ENCODE measurements around the gene FLAD1. TPM values are rescaled to one million over a fixed set of nuclear protein-coding genes. Genes with fewer than 3 reads are reported as not detected.
A peak's percentile ranks its signal among the peaks of the same experiment; 100 is the strongest.

FLAD1 gene
- total RNA-seq: 53.7 and 55.9 TPM in 2 replicates
- long read RNA-seq, transcript FLAD1-201 (7 exons, 2,160 nt): minor isoform, 6 of 91 reads
- long read RNA-seq, transcript FLAD1-203 (8 exons, 1,730 nt): major isoform, 39 of 91 reads
- long read RNA-seq, partial matches to known transcripts: 21 of 91 reads
- long read RNA-seq, other reads (novel, unspliced or antisense): 20 of 91 reads

GRCh38 chr1:154982897-154983648, at the start of gene FLAD1:
FLAD1 (plus strand) TSS chr1:154983344; CDS start chr1:154983695, 351 bp downstream.
- no peak within 1 kb of the TSS for H3K4me3 Mint-ChIP-seq (ENCODE audit: low read depth)
- H3K4me1 Mint-ChIP-seq (ENCODE audit: low read depth): peaks cover 10% of the 10 kb centered on the region
- no peaks in the 10 kb centered on the region for H3K27me3 Mint-ChIP-seq
- TF ChIP-seq CTCF (IDR thresholded peaks at IDR 0.05; ENCODE audit: unreplicated experiment): no peak
- H3K9me3 Mint-ChIP-seq (ENCODE audit: low read depth): no peaks in the 10 kb centered on the region
- DNase-seq (ENCODE audit: low spot score, unreplicated experiment): peak; percentile 91
- no peak within 1 kb of the TSS for H3K27ac Mint-ChIP-seq
- H3K36me3 Mint-ChIP-seq (ENCODE audit: insufficient read depth): peaks cover 10% of the 10 kb centered on the region

- Mint-ChIP-seq H3K4me1 (ENCODE audit: low read depth) (peaks cover 10% of the 10 kb centered on the region), H3K36me3 (ENCODE audit: insufficient read depth) (peaks cover 4% of the 10 kb centered on the region), H3K27ac (no peak overlapping the region), H3K9me3 (ENCODE audit: low read depth) (no peaks in the 10 kb centered on the region), H3K4me3 (ENCODE audit: low read depth) (no peak overlapping the region), H3K27me3 (no peaks in the 10 kb centered on the region)
- TF ChIP-seq CTCF (IDR thresholded peaks at IDR 0.05; ENCODE audit: unreplicated experiment): no peak
- DNase-seq (ENCODE audit: low spot score, unreplicated experiment): no peak
Measured at GRCh38 chr1:154934358-154934948, 48.7 kb upstream of the FLAD1 start.

GRCh38 chr1:154935749-154936554, 47.2 kb upstream of the FLAD1 start:
- no peaks in the 10 kb centered on the region for H3K9me3 Mint-ChIP-seq (ENCODE audit: low read depth)

GRCh38 chr1:154936555-154937084, 46.5 kb upstream of the FLAD1 start, which contains the start of gene PMVK:
PMVK (minus strand) TSS chr1:154936719; CDS start chr1:154936685, 34 bp downstream.
- no peaks in the 10 kb centered on the region for H3K36me3 Mint-ChIP-seq (ENCODE audit: insufficient read depth)
- no peaks in the 10 kb centered on the region for H3K9me3 Mint-ChIP-seq (ENCODE audit: low read depth)
- TF ChIP-seq CTCF (IDR thresholded peaks at IDR 0.05; ENCODE audit: unreplicated experiment): peak; percentile 51
- H3K27me3 Mint-ChIP-seq: no peaks in the 10 kb centered on the region
- peak within 1 kb of the TSS; percentile 95 for H3K4me3 Mint-ChIP-seq (ENCODE audit: low read depth)
- peak; percentile 83 for DNase-seq (ENCODE audit: low spot score, unreplicated experiment)
- peak within 1 kb of the TSS; percentile 100 for H3K27ac Mint-ChIP-seq
- H3K4me1 Mint-ChIP-seq (ENCODE audit: low read depth): peaks cover 10% of the 10 kb centered on the region

More at GRCh38 chr1:154935749-154936554, 47.2 kb upstream of the FLAD1 start:
- H3K4me3 Mint-ChIP-seq (ENCODE audit: low read depth): peak overlapping the region; percentile 95
- no peak for TF ChIP-seq CTCF (IDR thresholded peaks at IDR 0.05; ENCODE audit: unreplicated experiment)
- H3K27ac Mint-ChIP-seq: peak overlapping the region; percentile 100
- peaks cover 10% of the 10 kb centered on the region for H3K4me1 Mint-ChIP-seq (ENCODE audit: low read depth)
- no peaks in the 10 kb centered on the region for H3K27me3 Mint-ChIP-seq
- no peaks in the 10 kb centered on the region for H3K36me3 Mint-ChIP-seq (ENCODE audit: insufficient read depth)
- no peak for DNase-seq (ENCODE audit: low spot score, unreplicated experiment)
